HepG2 (cell line): ENCODE results near the gene SIM1. TPM values are rescaled to one million over a fixed set of nuclear protein-coding genes. Genes with fewer than 3 reads are reported as not detected.

Experiments used
- ATAC-seq: fragments of 200-7000 bp; cut with Tn5 transposase; 3 replicates; pipeline ENCODE4 v1.9.1; 2020; ENCODE audit warnings: mild to moderate bottlenecking, moderate library complexity
- BruUV-seq: library from RNA; stranded (reverse); fragments of 400-500 nt; replicated peaks from 2 replicates; lab custom pipeline; 2021; lab: Mats Ljungman, UMichigan
- CTCF ChIA-PET: fragments of 300-600 bp; formaldehyde crosslinking; extraction: SDS; loops from one replicate; lab custom pipeline; 2021; ENCODE audit warnings: low total read pairs, inconsistent platforms, low intra/inter-chr PET ratio; lab: Yijun Ruan, JAX
- POLR2A ChIA-PET: fragments of 350-600 bp; sonication (Branson Sonifier 250); formaldehyde crosslinking; loops from one replicate; lab custom pipeline; 2020; ENCODE audit warnings: antibody characterized with exemption, inconsistent platforms; lab: Yijun Ruan, JAX
- DNase-seq: peaks from one replicate; pipeline ENCODE4 v3.0.0-alpha.2; 2015; ENCODE audit warnings: low spot score
- FAIRE-seq: peaks from 3 replicates; lab custom pipeline; 2011; peaks lifted over from hg19 to GRCh38; lab: Jason Lieb, UNC
- H2AFZ ChIP-seq: one replicate; pipeline ENCODE4 v1.6.1; 2011; ENCODE audit warnings: low read length, inconsistent platforms
- H3K27ac ChIP-seq: fragments of 300-600 bp; 3 replicates; pipeline ENCODE4 v1.8.0; 2011; ENCODE audit warnings: mixed run types, mild to moderate bottlenecking, mixed read lengths, low read length, inconsistent platforms; ENCODE audit not compliant: insufficient read depth; ENCODE audit errors: extremely low read length
- H3K27me3 ChIP-seq, 2 experiments: fragments of 200-600 bp in 1 of 2; 2 replicates in 1 of 2; 3 replicates in 1 of 2; pipeline versions ENCODE4 v1.6.0 to v1.8.0; 2011; ENCODE audit warnings: low read length in 2 of 2, mild to moderate bottlenecking in 2 of 2, moderate library complexity in 2 of 2, inconsistent platforms in 1 of 2; ENCODE audit not compliant: insufficient read depth in 2 of 2, control insufficient read depth in 1 of 2
- H3K36me3 ChIP-seq, 2 experiments: fragments of 200-600 bp in 1 of 2; replicated peaks in 1 of 2; 2 replicates in 1 of 2; 3 replicates in 1 of 2; pipeline versions ENCODE4 v1.5.1 to v1.8.0; 2011; ENCODE audit warnings: low read length in 2 of 2, inconsistent platforms in 1 of 2; ENCODE audit not compliant: insufficient read depth in 2 of 2, control insufficient read depth in 1 of 2
- H3K4me1 ChIP-seq: 2 replicates; pipeline ENCODE4 v1.5.1; 2012; ENCODE audit warnings: low read length, inconsistent platforms; ENCODE audit not compliant: insufficient read depth
- H3K4me2 ChIP-seq: 2 replicates; pipeline ENCODE4 v1.6.0; 2011; ENCODE audit warnings: low read depth, low read length, inconsistent platforms
- H3K4me3 ChIP-seq, 3 experiments: fragments of 200-600 bp in 1 of 3; sonication (generic), shearing (Covaris generic) in 1 of 3; replicated peaks in 1 of 3; 2 replicates each; pipeline ENCODE4 v1.5.1; 2011 to 2016; ENCODE audit warnings: low read length in 3 of 3, inconsistent platforms in 2 of 3, low read depth in 2 of 3, mild to moderate bottlenecking in 2 of 3, control low read depth in 1 of 3, mixed read lengths in 1 of 3; ENCODE audit not compliant: insufficient read depth in 1 of 3
- H3K79me2 ChIP-seq: one replicate; pipeline ENCODE4 v1.6.1; 2011; ENCODE audit warnings: low read length, inconsistent platforms; ENCODE audit not compliant: insufficient read depth
- H3K9ac ChIP-seq: 2 replicates; pipeline ENCODE4 v1.6.0; 2011; ENCODE audit warnings: mild to moderate bottlenecking, low read depth, low read length, inconsistent platforms; ENCODE audit not compliant: insufficient read depth
- H3K9me3 ChIP-seq: 2 replicates; pipeline ENCODE4 v1.5.1; 2012; ENCODE audit warnings: mild to moderate bottlenecking, low read length
- H4K20me1 ChIP-seq: 2 replicates; pipeline ENCODE4 v1.6.0; 2011; ENCODE audit warnings: inconsistent platforms, mild to moderate bottlenecking, low read length, moderate library complexity; ENCODE audit not compliant: insufficient read depth
- ATM ChIP-seq: fragments of 450-650 bp; IDR thresholded peaks from 2 replicates; pipeline ENCODE4 v1.7.1; 2017; ENCODE audit warnings: mild to moderate bottlenecking, borderline replicate concordance
- CAMTA2 ChIP-seq: sonication (generic); formaldehyde crosslinking; IDR thresholded peaks from 2 replicates; pipeline ENCODE4 v1.4.0; 2020; ENCODE audit warnings: mild to moderate bottlenecking, missing genetic modification reagents, borderline replicate concordance
- HOXD1 ChIP-seq: sonication (generic); formaldehyde crosslinking; IDR thresholded peaks from 2 replicates; pipeline ENCODE4 v1.5.0; 2020; ENCODE audit warnings: missing genetic modification reagents
- MXD4 ChIP-seq: IDR thresholded peaks from 2 replicates; pipeline ENCODE4 v1.6.1; 2016; ENCODE audit warnings: mild to moderate bottlenecking, missing biosample characterization, missing genetic modification reagents
- TBX3 ChIP-seq: fragments of 450-650 bp; IDR thresholded peaks from 2 replicates; pipeline ENCODE4 v1.6.1; 2017; ENCODE audit warnings: antibody characterized with exemption, mild to moderate bottlenecking, inconsistent platforms, borderline replicate concordance
- TSC22D2 ChIP-seq: sonication (generic); formaldehyde crosslinking; IDR thresholded peaks from 2 replicates; pipeline ENCODE4 v1.5.1; 2020; ENCODE audit warnings: missing genetic modification reagents, mild to moderate bottlenecking, borderline replicate concordance
- ZBTB1 ChIP-seq: sonication (generic); formaldehyde crosslinking; IDR thresholded peaks from 2 replicates; pipeline ENCODE4 v1.4.0; 2020; ENCODE audit warnings: missing genetic modification reagents, borderline replicate concordance
- ZKSCAN5 ChIP-seq: sonication (generic); formaldehyde crosslinking; IDR thresholded peaks from 2 replicates; pipeline ENCODE4 v1.5.1; 2020; ENCODE audit warnings: mild to moderate bottlenecking, missing genetic modification reagents
- ZNF503 ChIP-seq: sonication (generic); formaldehyde crosslinking; IDR thresholded peaks from 2 replicates; pipeline ENCODE4 v1.4.0; 2020; ENCODE audit warnings: missing genetic modification reagents
- ZSCAN9 ChIP-seq: IDR thresholded peaks from 2 replicates; pipeline ENCODE4 v1.6.1; 2016; ENCODE audit warnings: borderline replicate concordance
- WGBS: methylation state at CpG from one replicate; pipeline ENCODE4 v1.1.6; 2017; ENCODE audit warnings: low lambda C conversion rate; 5-methylcytosine and 5-hydroxymethylcytosine counted together
- in situ Hi-C: cut with HindIII; loops from 2 replicates; pipeline ENCODE4 v1.10.0; 2017; ENCODE audit warnings: low pct_unique_long_range_greater_than_20kb; ENCODE audit not compliant: extremely low pct_ligation_motif_present
- intact Hi-C: fragments of 100-400 bp; cut with micrococcal nuclease; formaldehyde crosslinking; loops from one replicate; pipeline ENCODE4 v1.10.0; 2022; ENCODE audit not compliant: unreplicated experiment
- polyA plus RNA-seq, 8 experiments: library from polyadenylated mRNA; depleted of rRNA in 3 of 8; stranded (reverse) in 7 of 8; unstranded in 1 of 8; fragments of >200 nt; fragmentation: Illumina TruSeq in 4 of 8; extraction: Trizol in 4 of 8; gene quantifications; 2 replicates each; pipeline versions ENCODE4 v1.2.1 to v1.2.3, GENCODE V29; 2011 to 2016; ENCODE audit warnings: low read depth in 4 of 8, missing spikeins in 1 of 8, mixed read lengths in 1 of 8; ENCODE audit not compliant: insufficient read depth in 1 of 8
- total RNA-seq, 5 experiments: library from RNA; depleted of rRNA; stranded (reverse); fragments of >200 nt; fragmentation: Illumina TruSeq; extraction: Trizol; gene quantifications; 2 replicates each; pipeline ENCODE4 v1.2.3, GENCODE V29; 2016; ENCODE audit warnings: low read depth in 1 of 5

The SIM1 gene
- total and polyA plus RNA-seq, 2 of the 13 experiments (the other 11 are each of a cell fraction or from before 2014, with no cell fraction given) = not detected

GRCh38 chr6:100464162-100464851 is 414 bp downstream of the SIM1 start (continued):
- no peak for TF ChIP-seq ZNF503
- no peak for TF ChIP-seq ATM
- TF ChIP-seq MXD4 (CRISPR knock-in tag) = no peak

GRCh38 chr6:100463630-100464161 is 1.0 kb downstream of the SIM1 start:
- Histone ChIP-seq H3K79me2 (no peaks in the 10 kb centered on the region), H3K27me3 (peaks cover 6 to 59% of the 10 kb centered on the region in 2 experiments), H4K20me1 (no peaks in the 10 kb centered on the region), H3K27ac (no peak overlapping the region), H3K4me2 (no peak overlapping the region), H3K4me1 (peaks cover 14% of the 10 kb centered on the region; the same call in 1 of the 2 replicates), H3K9ac (no peak overlapping the region), H3K4me3 (no peak overlapping the region), H3K9me3 (no peaks in the 10 kb centered on the region), H2AFZ (no peak overlapping the region), H3K36me3 (no peaks in the 10 kb centered on the region)
- no TSS peak for BruUV-seq
- DNase-seq (no peak), FAIRE-seq (no peak), ATAC-seq (no peak)
- CTCF ChIA-PET = no interaction called here
- in situ Hi-C loops (no loop called here), intact Hi-C loops (no loop called here)
- no peak for TF ChIP-seq TSC22D2 (CRISPR knock-in tag)
- no peak for TF ChIP-seq ZKSCAN5
- TF ChIP-seq TBX3 = no peak
- TF ChIP-seq HOXD1 (CRISPR knock-in tag) = no peak
- TF ChIP-seq CAMTA2 (CRISPR knock-in tag) = no peak
- no peak for TF ChIP-seq ZBTB1 (CRISPR knock-in tag)
- no peak for TF ChIP-seq ZSCAN9 (CRISPR knock-in tag)
- POLR2A ChIA-PET = no interaction called here
- WGBS = 42% methylated on average over 21 of the region's 24 CpGs
